H1 (cell line): ENCODE measurements around the gene UFSP2. TPM values are rescaled to one million over a fixed set of nuclear protein-coding genes. Genes with fewer than 3 reads are reported as not detected.

Experiments used
- CTCF ChIA-PET: fragments of 300-600 bp; sonication (Branson Sonifier 250); formaldehyde crosslinking; loops from one replicate; lab custom pipeline; 2021; ENCODE audit not compliant: partially characterized antibody; lab: Charles Lee
- POLR2A ChIA-PET: fragments of 300-600 bp; sonication (Branson Sonifier 250); formaldehyde crosslinking; loops from one replicate; lab custom pipeline; 2021; ENCODE audit warnings: inconsistent platforms; ENCODE audit not compliant: partially characterized antibody; lab: Charles Lee
- DNase-seq, 2 experiments: peaks; one replicate each; pipeline versions ENCODE4 v3.0.0 to v3.0.0-alpha.2; 2010 to 2022; ENCODE audit warnings: low spot score in 2 of 2, low read depth in 1 of 2, mixed read lengths in 1 of 2
- FAIRE-seq: peaks from 2 replicates; lab custom pipeline; 2011; peaks lifted over from hg19 to GRCh38; lab: Jason Lieb, UNC
- H2AFZ ChIP-seq: 2 replicates; pipeline ENCODE4 v1.8.1; 2012; ENCODE audit warnings: low read length, inconsistent platforms
- H2AK5ac ChIP-seq: 2 replicates; pipeline ENCODE4 v1.6.1; 2013; ENCODE audit warnings: low read depth, low read length
- H2BK120ac ChIP-seq: replicated peaks from 2 replicates; pipeline ENCODE3; 2013; ENCODE audit warnings: low read depth, low read length, inconsistent platforms
- H2BK12ac ChIP-seq: 2 replicates; pipeline ENCODE4 v1.6.1; 2013; ENCODE audit warnings: low read depth, low read length
- H2BK15ac ChIP-seq: 2 replicates; pipeline ENCODE4 v1.6.1; 2013; ENCODE audit warnings: low read length
- H2BK20ac ChIP-seq: 2 replicates; pipeline ENCODE4 v1.6.1; 2013; ENCODE audit warnings: low read length
- H2BK5ac ChIP-seq: 2 replicates; pipeline ENCODE4 v1.6.1; 2013; ENCODE audit warnings: low read depth, low read length
- H3K14ac ChIP-seq: 2 replicates; pipeline ENCODE4 v1.6.1; 2013; ENCODE audit warnings: inconsistent platforms; ENCODE audit not compliant: insufficient read length
- H3K18ac ChIP-seq: 2 replicates; pipeline ENCODE4 v1.6.1; 2013; ENCODE audit warnings: low read length; ENCODE audit errors: extremely low read depth
- H3K23ac ChIP-seq: 2 replicates; pipeline ENCODE4 v1.6.1; 2013; ENCODE audit warnings: inconsistent platforms; ENCODE audit not compliant: insufficient read length
- H3K23me2 ChIP-seq: 2 replicates; pipeline ENCODE4 v1.6.1; 2013; ENCODE audit warnings: low read depth, low read length
- H3K27ac ChIP-seq: 2 replicates; pipeline ENCODE4 v1.6.1; 2011; ENCODE audit warnings: low read depth, low read length, inconsistent platforms
- H3K27me3 ChIP-seq, 4 experiments: replicated peaks in 1 of 4; 1 replicate in 1 of 4; 2 replicates in 3 of 4; pipeline versions ENCODE4 v1.6.1 to v1.8.1; 2011 to 2013; ENCODE audit warnings: low read length in 3 of 4, mild to moderate bottlenecking in 3 of 4, inconsistent platforms in 2 of 4, mixed read lengths in 2 of 4, moderate library complexity in 1 of 4; ENCODE audit not compliant: control insufficient read depth in 3 of 4, insufficient read depth in 3 of 4; ENCODE audit errors: extremely low read depth in 1 of 4
- H3K36me3 ChIP-seq, 4 experiments: 2 replicates each; pipeline versions ENCODE4 v1.6.1 to v1.8.1; 2011 to 2013; ENCODE audit warnings: mild to moderate bottlenecking in 4 of 4, low read length in 3 of 4, moderate library complexity in 2 of 4, control low read depth in 1 of 4, inconsistent platforms in 1 of 4; ENCODE audit not compliant: insufficient read depth in 4 of 4, control insufficient read depth in 2 of 4
- H3K4ac ChIP-seq: replicated peaks from 2 replicates; pipeline ENCODE3; 2013; ENCODE audit warnings: low read length, low read depth, mixed read lengths, inconsistent platforms; ENCODE audit not compliant: insufficient read length
- H3K4me1 ChIP-seq, 4 experiments: replicated peaks in 1 of 4; 1 replicate in 1 of 4; 2 replicates in 3 of 4; pipeline versions ENCODE4 v1.6.1 to v1.8.1; 2011 to 2013; ENCODE audit warnings: low read length in 3 of 4, inconsistent platforms in 2 of 4, mixed read lengths in 1 of 4; ENCODE audit not compliant: insufficient read depth in 4 of 4, control insufficient read depth in 3 of 4
- H3K4me2 ChIP-seq, 2 experiments: 2 replicates each; pipeline versions ENCODE4 v1.6.1 to v1.8.1; 2011 to 2013; ENCODE audit warnings: low read depth in 2 of 2, low read length in 2 of 2, control low read depth in 1 of 2, inconsistent platforms in 1 of 2, mild to moderate bottlenecking in 1 of 2; ENCODE audit not compliant: insufficient read depth in 1 of 2
- H3K4me3 ChIP-seq, 4 experiments: fragments of 200-600, 300-600 bp in 1 of 4; sonication (generic), shearing (Covaris generic), sonication (Bioruptor Twin) in 1 of 4; 2 replicates each; pipeline versions ENCODE4 v1.5.1 to v1.8.1; 2011 to 2016; ENCODE audit warnings: low read length in 4 of 4, low read depth in 3 of 4, control low read depth in 2 of 4, inconsistent platforms in 2 of 4, mild to moderate bottlenecking in 2 of 4, mixed read lengths in 1 of 4, moderate library complexity in 1 of 4; ENCODE audit not compliant: insufficient read depth in 2 of 4; ENCODE audit errors: extremely low read depth in 1 of 4
- H3K56ac ChIP-seq: replicated peaks from 2 replicates; pipeline ENCODE3; 2013; ENCODE audit warnings: low read depth, mild to moderate bottlenecking, mixed read lengths, low read length, inconsistent platforms; ENCODE audit not compliant: insufficient read length
- H3K79me1 ChIP-seq: 2 replicates; pipeline ENCODE4 v1.6.1; 2013; ENCODE audit warnings: low read depth, low read length, control low read depth
- H3K79me2 ChIP-seq, 2 experiments: 2 replicates each; pipeline versions ENCODE4 v1.6.1 to v1.8.1; 2012 to 2013; ENCODE audit warnings: low read length in 2 of 2, mild to moderate bottlenecking in 2 of 2, inconsistent platforms in 1 of 2; ENCODE audit not compliant: insufficient read depth in 2 of 2, control insufficient read depth in 1 of 2
- H3K9ac ChIP-seq, 4 experiments: replicated peaks in 1 of 4; 1 replicate in 1 of 4; 2 replicates in 3 of 4; pipeline versions ENCODE4 v1.6.1 to v1.8.1; 2011 to 2013; ENCODE audit warnings: low read depth in 3 of 4, low read length in 3 of 4, control low read depth in 2 of 4, mild to moderate bottlenecking in 2 of 4, moderate library complexity in 2 of 4, inconsistent platforms in 1 of 4; ENCODE audit errors: extremely low read depth in 1 of 4
- H3K9me3 ChIP-seq, 2 experiments: 2 replicates each; pipeline versions ENCODE4 v1.6.1 to v1.8.1; 2012 to 2013; ENCODE audit warnings: mild to moderate bottlenecking in 2 of 2, moderate library complexity in 2 of 2, control low read depth in 1 of 2, inconsistent platforms in 1 of 2, low read depth in 1 of 2, low read length in 1 of 2, mixed read lengths in 1 of 2; ENCODE audit not compliant: insufficient read depth in 2 of 2
- H4K20me1 ChIP-seq, 2 experiments: replicated peaks in 1 of 2; 2 replicates each; pipeline versions ENCODE3 to v1.8.1; 2011 to 2013; ENCODE audit warnings: inconsistent platforms in 2 of 2, low read length in 2 of 2, mild to moderate bottlenecking in 1 of 2; ENCODE audit not compliant: insufficient read depth in 2 of 2, control insufficient read depth in 1 of 2
- H4K5ac ChIP-seq: 2 replicates; pipeline ENCODE4 v1.6.1; 2013; ENCODE audit warnings: low read length, low read depth, mixed read lengths, inconsistent platforms; ENCODE audit not compliant: insufficient read length
- H4K8ac ChIP-seq: 2 replicates; pipeline ENCODE4 v1.8.0; 2013; ENCODE audit warnings: mild to moderate bottlenecking, moderate library complexity, low read length, inconsistent platforms; ENCODE audit not compliant: insufficient read depth; ENCODE audit errors: extremely low read depth
- H4K91ac ChIP-seq: replicated peaks from 2 replicates; pipeline ENCODE3; 2013; ENCODE audit warnings: low read length, mixed read lengths, inconsistent platforms; ENCODE audit not compliant: insufficient read length
- CBX5 ChIP-seq: fragments of 300-800, 300-1000 bp; sonication (generic); IDR thresholded peaks from 2 replicates; pipeline ENCODE4 v1.7.1; 2016; ENCODE audit warnings: antibody characterized with exemption, low read length, low read depth
- PHF8 ChIP-seq: fragments of 200-600 bp; sonication (generic); conservative IDR thresholded peaks from 2 replicates; pipeline ENCODE4 v1.7.1; 2012; ENCODE audit warnings: low read depth, mild to moderate bottlenecking, inconsistent platforms, low read length, moderate library complexity
- SRF ChIP-seq: IDR thresholded peaks from 2 replicates; pipeline ENCODE4 v1.6.1; 2011; ENCODE audit warnings: mild to moderate bottlenecking, low read depth, low read length, moderate library complexity
- ZNF274 ChIP-seq: IDR thresholded peaks from 2 replicates; pipeline ENCODE4 v1.7.0; 2012; ENCODE audit warnings: low read length, borderline replicate concordance; ENCODE audit errors: extremely low read depth
- WGBS, 2 experiments: shearing (Covaris generic) in 1 of 2; methylation state at CpG; one replicate each; pipeline versions ENCODE4 v1.1.6 to v1.1.7; 2013 to 2015; ENCODE audit warnings: low lambda C conversion rate in 2 of 2, mixed read lengths in 2 of 2, inconsistent platforms in 1 of 2, low coverage in 1 of 2, missing lambda C conversion rate in 1 of 2; ENCODE audit not compliant: insufficient replicate concordance in 2 of 2, insufficient coverage in 1 of 2, insufficient read length in 1 of 2; ENCODE audit errors: extremely low coverage in 1 of 2, missing lambda C conversion rate in 1 of 2; 5-methylcytosine and 5-hydroxymethylcytosine counted together
- polyA plus RNA-seq, 7 experiments: library from polyadenylated mRNA; depleted of rRNA in 3 of 7; stranded (reverse) in 5 of 7; unstranded in 2 of 7; fragments of >200 nt in 5 of 7; fragments of 200-250 nt in 2 of 7; gene quantifications; 1 replicate in 5 of 7; 2 replicates in 1 of 7; 4 replicates in 1 of 7; pipeline versions ENCODE4 v1.2.1 to v1.2.3, GENCODE V29; 2011 to 2013; ENCODE audit warnings: missing spikeins in 2 of 7, mixed read lengths in 2 of 7
- total RNA-seq: library from RNA; stranded (reverse); fragmentation: NEBNext Ultra II Directional; extraction: Animal tissue kit (Norgen Biotek cat#: 25700); gene quantifications from 2 replicates; pipeline ENCODE4 v1.2.1, GENCODE V29; 2021

UFSP2 gene
- total and polyA plus RNA-seq, 2 of the 8 experiments (the other 6 are each of a cell fraction or from before 2014, with no cell fraction given): 22.9 to 26.0 TPM

- H3K27me3 ChIP-seq: no peaks in the 10 kb centered on the region
- 0 out of 7 replicates have a peak, but pooled peaks cover 0 to 2% (median 0%) of the 10 kb centered on the region in 4 experiments for H3K4me1 ChIP-seq
- H3K14ac ChIP-seq: no peak overlapping the region
- no peak overlapping the region for H4K91ac ChIP-seq
- no peak overlapping the region for H3K18ac ChIP-seq
- H3K4ac ChIP-seq: no peak overlapping the region
- H4K5ac ChIP-seq: no peak overlapping the region
- no peaks in the 10 kb centered on the region for H3K79me1 ChIP-seq
- no peak overlapping the region for H3K27ac ChIP-seq
- no peaks in the 10 kb centered on the region for H3K23me2 ChIP-seq
- FAIRE-seq (no peak), DNase-seq (no peak)
- H4K8ac ChIP-seq: no peak overlapping the region; the same call in 1 of the 2 replicates
- ChIA-PET CTCF (no interaction called here), POLR2A (interaction anchor here (0.8 kb wide), 1 partner anchor 18 kb away, joined by 3 read pairs; no protein-coding TSS in a partner anchor)
- no peak overlapping the region for H2BK120ac ChIP-seq
- no peak overlapping the region for H3K4me2 ChIP-seq
- no peak overlapping the region for H2AK5ac ChIP-seq
- 95% methylated on average over 11 of the region's 11 CpGs; no CpG with 5 or more reads in 1 of the 2 experiments for WGBS, 2 experiments
- no peak overlapping the region for H3K23ac ChIP-seq
- H2BK5ac ChIP-seq: no peak overlapping the region
- no peaks in the 10 kb centered on the region for H3K79me2 ChIP-seq
- H2BK20ac ChIP-seq: no peak overlapping the region
- no peak overlapping the region for H2BK12ac ChIP-seq
- peaks cover 0 to 6% (median 0%) of the 10 kb centered on the region in 4 experiments; a peak in 2 of 8 replicates for H3K36me3 ChIP-seq
- no peak for TF ChIP-seq SRF
- no peak for TF ChIP-seq CBX5
- no peak for TF ChIP-seq PHF8
- no peak for TF ChIP-seq ZNF274
- H3K56ac ChIP-seq: no peak overlapping the region
- no peak overlapping the region for H3K9ac ChIP-seq
- no peaks in the 10 kb centered on the region for H4K20me1 ChIP-seq
- no peaks in the 10 kb centered on the region for H3K9me3 ChIP-seq
- no peak overlapping the region for H3K4me3 ChIP-seq
- no peak overlapping the region for H2BK15ac ChIP-seq
- H2AFZ ChIP-seq: no peak overlapping the region
Measured at GRCh38 chr4:185370268-185370949, 55.4 kb downstream of the UFSP2 start.
